ENCODE data around the gene MAPKAP1.

GRCh38 chr9:125745682-125746016 lies 38.6 kb upstream of the MAPKAP1 start:
- TF ChIP-seq CTCF (conservative IDR thresholded peaks at IDR 0.05) (no peak), ZFX (IDR thresholded peaks at IDR 0.05) (no peak)

Data from C4-2B (cell line).